ENCODE data around the gene PRR29.

PRR29 gene

DNA sequence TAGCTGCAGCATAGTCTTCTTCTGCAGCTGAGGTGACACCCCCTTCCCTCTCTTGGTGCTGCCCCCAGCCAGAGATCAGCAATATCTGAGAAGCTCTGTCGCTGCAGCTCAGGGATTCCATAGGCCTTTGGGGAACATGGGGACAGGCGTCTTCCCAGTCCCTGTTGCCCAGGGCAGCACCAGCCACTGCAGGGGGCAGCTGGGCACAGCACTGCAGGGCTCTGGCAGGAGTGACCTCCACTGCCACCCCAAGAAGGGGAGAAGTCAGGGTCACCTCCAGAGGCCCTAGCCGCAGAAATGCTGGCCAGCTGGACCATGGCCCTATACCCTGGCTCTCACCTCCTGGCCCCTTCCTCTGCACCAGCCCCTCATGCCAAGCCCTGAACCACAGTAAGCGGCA, 42.4 kb upstream of the PRR29 start:
- TF ChIP-seq, protein P1, sequence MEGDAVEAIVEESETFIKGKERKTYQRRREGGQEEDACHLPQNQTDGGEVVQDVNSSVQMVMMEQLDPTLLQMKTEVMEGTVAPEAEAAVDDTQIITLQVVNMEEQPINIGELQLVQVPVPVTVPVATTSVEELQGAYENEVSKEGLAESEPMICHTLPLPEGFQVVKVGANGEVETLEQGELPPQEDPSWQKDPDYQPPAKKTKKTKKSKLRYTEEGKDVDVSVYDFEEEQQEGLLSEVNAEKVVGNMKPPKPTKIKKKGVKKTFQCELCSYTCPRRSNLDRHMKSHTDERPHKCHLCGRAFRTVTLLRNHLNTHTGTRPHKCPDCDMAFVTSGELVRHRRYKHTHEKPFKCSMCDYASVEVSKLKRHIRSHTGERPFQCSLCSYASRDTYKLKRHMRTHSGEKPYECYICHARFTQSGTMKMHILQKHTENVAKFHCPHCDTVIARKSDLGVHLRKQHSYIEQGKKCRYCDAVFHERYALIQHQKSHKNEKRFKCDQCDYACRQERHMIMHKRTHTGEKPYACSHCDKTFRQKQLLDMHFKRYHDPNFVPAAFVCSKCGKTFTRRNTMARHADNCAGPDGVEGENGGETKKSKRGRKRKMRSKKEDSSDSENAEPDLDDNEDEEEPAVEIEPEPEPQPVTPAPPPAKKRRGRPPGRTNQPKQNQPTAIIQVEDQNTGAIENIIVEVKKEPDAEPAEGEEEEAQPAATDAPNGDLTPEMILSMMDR (IDR thresholded peaks at IDR 0.05; ENCODE audit: low read depth, low read length, missing control alignments): no peak
- DNase-seq (ENCODE audit: low read depth): no peak
- no peak overlapping the region for H3K4me3 ChIP-seq (ENCODE audit: low read depth, low read length)

DNA sequence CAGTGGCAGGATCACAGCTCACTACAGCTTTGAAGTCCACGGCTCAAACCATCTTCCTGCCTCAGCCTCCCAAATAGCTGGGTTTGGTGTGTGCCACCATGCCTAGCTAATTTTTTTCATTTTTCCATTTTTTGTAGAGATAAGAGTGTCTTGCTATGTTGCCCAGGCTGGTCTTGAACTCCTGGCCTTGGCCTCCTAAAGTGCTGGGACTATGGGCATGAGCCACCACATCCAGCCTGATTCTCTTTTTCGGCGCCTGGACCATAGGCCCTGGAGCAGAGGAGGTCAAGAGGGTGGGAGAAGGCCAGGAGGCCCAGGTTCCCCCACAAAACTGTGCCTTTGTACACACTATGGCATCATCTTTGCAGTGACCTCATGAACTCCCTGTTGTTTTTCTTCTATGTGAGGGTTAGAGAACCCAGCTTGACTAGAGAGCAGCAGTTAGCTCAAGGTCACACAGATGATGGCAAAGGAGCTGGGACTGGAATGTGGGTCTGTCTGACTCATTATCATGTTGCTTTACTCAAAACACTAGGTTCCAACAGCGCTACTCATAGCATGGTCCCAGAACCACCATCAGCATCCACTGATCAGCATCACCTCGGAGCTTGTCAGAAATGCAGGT, 41.7 kb upstream of the PRR29 start:
- TF ChIP-seq, protein P1 (IDR thresholded peaks at IDR 0.05; ENCODE audit: low read depth, low read length, missing control alignments): no peak
- DNase-seq (ENCODE audit: low read depth): no peak
- no peak overlapping the region for H3K4me3 ChIP-seq (ENCODE audit: low read depth, low read length)

DNA sequence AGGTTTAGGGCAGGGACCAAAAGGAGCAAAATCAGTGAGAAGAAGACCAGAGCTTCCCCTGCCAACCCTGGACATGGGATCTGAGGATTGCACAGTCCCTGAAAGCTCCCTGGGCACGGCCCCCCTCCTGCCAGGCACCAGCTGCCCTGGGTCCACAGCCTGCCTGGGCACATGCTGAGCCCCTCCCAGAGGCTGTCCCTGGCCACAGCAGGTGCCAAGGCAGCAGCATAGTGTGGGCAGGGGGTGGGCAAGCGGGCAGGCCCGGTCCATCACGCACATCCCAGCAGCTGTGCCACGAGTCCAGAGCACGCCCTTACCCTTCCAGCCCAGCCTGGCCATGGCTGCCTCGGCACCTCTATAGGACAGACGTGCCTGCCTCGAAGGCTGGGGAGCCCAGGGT, 38.1 kb upstream of the PRR29 start:
- no peak for DNase-seq (ENCODE audit: low read depth)
- H3K4me3 ChIP-seq (ENCODE audit: low read depth, low read length): no peak overlapping the region
- TF ChIP-seq, protein P1 (IDR thresholded peaks at IDR 0.05; ENCODE audit: low read depth, low read length, missing control alignments): no peak

DNA sequence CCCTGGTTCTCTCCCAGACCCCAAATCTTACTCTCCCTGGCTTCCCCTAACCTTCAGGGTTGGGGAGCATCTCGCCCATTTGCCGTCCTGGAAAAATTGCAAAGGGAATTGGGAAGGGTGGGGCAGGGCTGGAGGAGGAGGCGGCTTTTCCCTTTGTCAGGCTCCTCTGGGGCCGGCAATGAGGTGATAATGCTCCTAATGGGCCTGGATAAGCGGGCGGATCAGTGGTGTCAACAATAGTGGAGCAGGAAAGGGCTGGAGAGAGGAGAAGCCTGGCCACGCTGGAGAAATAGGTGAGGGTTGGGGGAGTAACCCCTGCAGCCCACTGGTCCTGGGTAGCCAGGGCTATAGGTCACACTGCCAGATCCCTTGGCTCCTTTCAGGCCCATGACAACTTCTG, 37.7 kb upstream of the PRR29 start:
- DNase-seq (ENCODE audit: low read depth): no peak
- H3K4me3 ChIP-seq (ENCODE audit: low read depth, low read length): no peak overlapping the region
- TF ChIP-seq, protein P1 (IDR thresholded peaks at IDR 0.05; ENCODE audit: low read depth, low read length, missing control alignments): no peak

DNA sequence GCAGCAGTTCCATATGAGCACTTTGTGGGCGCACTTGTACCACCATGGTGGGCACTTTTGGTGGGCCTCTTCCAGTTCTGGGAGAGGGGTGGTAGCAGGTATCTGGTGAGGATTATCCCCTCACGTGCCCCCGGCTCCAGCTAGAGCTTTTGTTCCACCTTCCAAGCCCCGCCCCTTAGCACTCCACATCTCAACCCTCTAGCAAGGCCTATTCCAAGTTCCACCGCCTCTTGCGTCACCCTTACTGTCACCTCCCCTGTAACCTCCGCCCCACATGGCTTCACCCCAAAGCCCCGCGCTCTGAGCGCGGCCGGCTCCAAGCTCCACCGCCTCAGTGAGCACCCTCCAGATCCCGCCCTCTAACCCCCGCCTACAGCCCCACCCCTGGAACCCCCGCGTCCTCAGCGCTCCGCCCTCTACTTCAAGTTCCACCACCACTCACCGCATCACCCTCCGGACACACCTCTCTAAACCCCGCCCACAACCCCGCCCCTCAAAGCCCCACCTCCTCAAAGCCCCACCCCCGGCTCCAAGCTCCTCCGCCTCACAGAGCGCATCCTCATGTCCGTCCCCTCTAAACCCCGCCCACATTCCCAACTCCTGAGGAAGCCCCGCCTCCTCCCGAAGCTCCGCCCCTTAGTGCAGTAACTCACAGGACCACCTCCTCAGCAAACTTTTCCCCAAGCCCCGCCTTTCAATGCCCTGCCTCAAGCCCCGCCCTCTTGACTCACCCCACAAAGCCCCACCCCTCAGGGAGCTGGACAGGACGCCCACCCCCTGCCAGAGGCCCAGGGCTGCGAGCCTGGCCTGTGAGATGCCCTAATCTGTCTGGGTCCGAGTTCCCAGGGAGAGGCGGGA, 36.6 kb upstream of the PRR29 start:
- no peak for DNase-seq (ENCODE audit: low read depth)
- no peak overlapping the region for H3K4me3 ChIP-seq (ENCODE audit: low read depth, low read length)
- TF ChIP-seq, protein P1 (IDR thresholded peaks at IDR 0.05; ENCODE audit: low read depth, low read length, missing control alignments): no peak

DNA sequence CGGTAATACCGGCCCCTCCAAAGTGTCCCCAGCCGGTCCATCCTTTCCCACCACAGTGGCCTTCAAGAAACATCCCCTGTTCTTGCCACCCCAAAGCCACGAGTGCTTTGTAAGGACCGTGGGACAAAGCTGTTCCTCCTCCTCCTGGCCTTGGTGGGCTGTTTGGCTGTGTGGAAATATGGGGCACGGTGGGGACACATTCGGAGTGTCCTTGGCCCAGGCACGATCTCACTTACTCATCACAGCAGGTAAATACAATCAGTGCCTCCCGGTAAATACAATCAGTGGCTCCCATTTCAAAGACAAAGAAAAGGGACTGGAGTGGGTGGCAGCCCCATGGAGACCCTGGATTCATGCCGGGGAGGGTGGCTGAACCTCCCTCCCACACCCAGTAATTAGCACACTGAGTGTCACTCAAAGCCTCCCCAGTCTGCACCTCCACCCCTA, 35.8 kb upstream of the PRR29 start:
- no peak for DNase-seq (ENCODE audit: low read depth)
- TF ChIP-seq, protein P1 (IDR thresholded peaks at IDR 0.05; ENCODE audit: low read depth, low read length, missing control alignments): no peak
- H3K4me3 ChIP-seq (ENCODE audit: low read depth, low read length): no peak overlapping the region
